Panc1 (cell line): ENCODE results near the gene ACSM6.

Experiments
- POLR2AphosphoS5 ChIP-seq: IDR thresholded peaks from 2 replicates; pipeline ENCODE4 v1.6.1; 2012; ENCODE audit warnings: mild to moderate bottlenecking, low read depth, low read length, moderate library complexity
- SIN3A ChIP-seq: IDR thresholded peaks from 2 replicates; pipeline ENCODE4 v1.6.1; 2012; ENCODE audit warnings: low read depth, mild to moderate bottlenecking, low read length, moderate library complexity, borderline replicate concordance; ENCODE audit not compliant: insufficient read depth
- TF ChIP-seq, protein P1 (sequence below): fragments of 450-650 bp; IDR thresholded peaks from 2 replicates; pipeline ENCODE4 v1.5.1; 2017; ENCODE audit warnings: mild to moderate bottlenecking
- TF ChIP-seq, protein P2 (sequence below), 2 experiments: IDR thresholded peaks; 2 replicates each; pipeline ENCODE4 v1.6.1; 2011 to 2012; ENCODE audit warnings: low read depth in 2 of 2, control low read depth in 1 of 2, low read length in 1 of 2, mild to moderate bottlenecking in 1 of 2, moderate library complexity in 1 of 2; ENCODE audit not compliant: insufficient read depth in 1 of 2

DNA sequence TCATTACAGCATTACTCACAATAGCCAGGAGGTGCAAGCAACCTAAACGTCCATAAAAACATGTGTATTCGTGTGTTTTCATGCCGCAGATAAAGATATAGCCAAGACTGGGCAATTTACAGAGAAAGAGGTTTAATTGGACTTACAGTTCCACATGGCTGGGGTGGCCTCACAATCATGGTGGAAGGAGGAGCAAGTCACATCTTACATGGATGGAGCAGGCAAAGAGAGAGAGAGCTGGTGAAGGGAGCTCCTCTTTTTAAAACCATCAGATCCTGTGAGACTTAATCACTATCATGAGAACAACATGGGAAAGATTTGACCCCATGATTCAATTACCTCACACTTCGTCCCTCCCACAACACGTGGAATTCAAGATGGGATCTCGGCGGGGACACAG is 63.8 kb downstream of the ACSM6 start:
- TF ChIP-seq, protein P1, sequence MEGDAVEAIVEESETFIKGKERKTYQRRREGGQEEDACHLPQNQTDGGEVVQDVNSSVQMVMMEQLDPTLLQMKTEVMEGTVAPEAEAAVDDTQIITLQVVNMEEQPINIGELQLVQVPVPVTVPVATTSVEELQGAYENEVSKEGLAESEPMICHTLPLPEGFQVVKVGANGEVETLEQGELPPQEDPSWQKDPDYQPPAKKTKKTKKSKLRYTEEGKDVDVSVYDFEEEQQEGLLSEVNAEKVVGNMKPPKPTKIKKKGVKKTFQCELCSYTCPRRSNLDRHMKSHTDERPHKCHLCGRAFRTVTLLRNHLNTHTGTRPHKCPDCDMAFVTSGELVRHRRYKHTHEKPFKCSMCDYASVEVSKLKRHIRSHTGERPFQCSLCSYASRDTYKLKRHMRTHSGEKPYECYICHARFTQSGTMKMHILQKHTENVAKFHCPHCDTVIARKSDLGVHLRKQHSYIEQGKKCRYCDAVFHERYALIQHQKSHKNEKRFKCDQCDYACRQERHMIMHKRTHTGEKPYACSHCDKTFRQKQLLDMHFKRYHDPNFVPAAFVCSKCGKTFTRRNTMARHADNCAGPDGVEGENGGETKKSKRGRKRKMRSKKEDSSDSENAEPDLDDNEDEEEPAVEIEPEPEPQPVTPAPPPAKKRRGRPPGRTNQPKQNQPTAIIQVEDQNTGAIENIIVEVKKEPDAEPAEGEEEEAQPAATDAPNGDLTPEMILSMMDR: no peak
- no peak for TF ChIP-seq POLR2AphosphoS5
- TF ChIP-seq, protein P2, sequence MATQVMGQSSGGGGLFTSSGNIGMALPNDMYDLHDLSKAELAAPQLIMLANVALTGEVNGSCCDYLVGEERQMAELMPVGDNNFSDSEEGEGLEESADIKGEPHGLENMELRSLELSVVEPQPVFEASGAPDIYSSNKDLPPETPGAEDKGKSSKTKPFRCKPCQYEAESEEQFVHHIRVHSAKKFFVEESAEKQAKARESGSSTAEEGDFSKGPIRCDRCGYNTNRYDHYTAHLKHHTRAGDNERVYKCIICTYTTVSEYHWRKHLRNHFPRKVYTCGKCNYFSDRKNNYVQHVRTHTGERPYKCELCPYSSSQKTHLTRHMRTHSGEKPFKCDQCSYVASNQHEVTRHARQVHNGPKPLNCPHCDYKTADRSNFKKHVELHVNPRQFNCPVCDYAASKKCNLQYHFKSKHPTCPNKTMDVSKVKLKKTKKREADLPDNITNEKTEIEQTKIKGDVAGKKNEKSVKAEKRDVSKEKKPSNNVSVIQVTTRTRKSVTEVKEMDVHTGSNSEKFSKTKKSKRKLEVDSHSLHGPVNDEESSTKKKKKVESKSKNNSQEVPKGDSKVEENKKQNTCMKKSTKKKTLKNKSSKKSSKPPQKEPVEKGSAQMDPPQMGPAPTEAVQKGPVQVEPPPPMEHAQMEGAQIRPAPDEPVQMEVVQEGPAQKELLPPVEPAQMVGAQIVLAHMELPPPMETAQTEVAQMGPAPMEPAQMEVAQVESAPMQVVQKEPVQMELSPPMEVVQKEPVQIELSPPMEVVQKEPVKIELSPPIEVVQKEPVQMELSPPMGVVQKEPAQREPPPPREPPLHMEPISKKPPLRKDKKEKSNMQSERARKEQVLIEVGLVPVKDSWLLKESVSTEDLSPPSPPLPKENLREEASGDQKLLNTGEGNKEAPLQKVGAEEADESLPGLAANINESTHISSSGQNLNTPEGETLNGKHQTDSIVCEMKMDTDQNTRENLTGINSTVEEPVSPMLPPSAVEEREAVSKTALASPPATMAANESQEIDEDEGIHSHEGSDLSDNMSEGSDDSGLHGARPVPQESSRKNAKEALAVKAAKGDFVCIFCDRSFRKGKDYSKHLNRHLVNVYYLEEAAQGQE (IDR thresholded peaks at IDR 0.05; ENCODE audit: insufficient read depth in 1 of 2, low read depth in 2 of 2, low read length in 1 of 2): no peak
- TF ChIP-seq SIN3A: no peak
